Measurements from ENCODE around the gene PVR.

DNA sequence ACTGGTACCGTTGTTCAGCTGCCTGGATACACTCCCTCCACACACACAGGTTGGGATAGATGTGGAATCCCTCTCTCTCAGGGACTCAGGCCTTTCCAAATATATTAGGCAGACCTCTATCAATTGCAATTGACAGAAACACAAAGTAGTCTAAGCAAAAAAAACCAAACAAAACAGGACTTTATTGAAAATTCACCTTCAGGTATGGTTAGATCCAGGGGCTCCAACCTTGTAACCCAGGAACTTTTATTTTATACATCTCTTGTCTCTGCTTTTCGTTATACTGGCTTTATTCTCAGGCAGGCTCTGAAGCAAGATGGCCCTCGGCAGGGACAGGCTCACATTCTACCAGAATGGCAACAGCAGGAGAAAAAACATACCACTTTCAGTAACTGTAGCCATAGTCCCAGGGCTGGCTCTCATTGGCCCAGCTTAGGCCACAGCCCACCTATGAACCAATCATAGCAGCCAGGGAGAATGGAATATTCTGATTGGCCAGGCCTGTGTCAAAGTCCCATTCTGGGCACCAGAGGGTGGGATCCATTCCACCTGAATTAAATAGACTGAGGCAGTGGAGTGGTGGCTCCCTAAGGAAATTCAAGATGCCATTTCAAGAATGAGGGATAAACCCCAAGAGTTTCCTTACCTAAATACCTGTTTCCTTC lies 14.5 kb downstream of the PVR start:
- TF ChIP-seq, protein P1, sequence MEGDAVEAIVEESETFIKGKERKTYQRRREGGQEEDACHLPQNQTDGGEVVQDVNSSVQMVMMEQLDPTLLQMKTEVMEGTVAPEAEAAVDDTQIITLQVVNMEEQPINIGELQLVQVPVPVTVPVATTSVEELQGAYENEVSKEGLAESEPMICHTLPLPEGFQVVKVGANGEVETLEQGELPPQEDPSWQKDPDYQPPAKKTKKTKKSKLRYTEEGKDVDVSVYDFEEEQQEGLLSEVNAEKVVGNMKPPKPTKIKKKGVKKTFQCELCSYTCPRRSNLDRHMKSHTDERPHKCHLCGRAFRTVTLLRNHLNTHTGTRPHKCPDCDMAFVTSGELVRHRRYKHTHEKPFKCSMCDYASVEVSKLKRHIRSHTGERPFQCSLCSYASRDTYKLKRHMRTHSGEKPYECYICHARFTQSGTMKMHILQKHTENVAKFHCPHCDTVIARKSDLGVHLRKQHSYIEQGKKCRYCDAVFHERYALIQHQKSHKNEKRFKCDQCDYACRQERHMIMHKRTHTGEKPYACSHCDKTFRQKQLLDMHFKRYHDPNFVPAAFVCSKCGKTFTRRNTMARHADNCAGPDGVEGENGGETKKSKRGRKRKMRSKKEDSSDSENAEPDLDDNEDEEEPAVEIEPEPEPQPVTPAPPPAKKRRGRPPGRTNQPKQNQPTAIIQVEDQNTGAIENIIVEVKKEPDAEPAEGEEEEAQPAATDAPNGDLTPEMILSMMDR (IDR thresholded peaks at IDR 0.05), result no peak
- TF ChIP-seq SIN3A (IDR thresholded peaks at IDR 0.05; ENCODE audit: borderline replicate concordance, insufficient read depth, low read depth, low read length), result no peak

All from Panc1 (cell line).